Retinal pigment epithelial cell (primary cell): ENCODE measurements around the gene TMEM131.

Experiments
- DNase-seq: peaks from one replicate; pipeline ENCODE4 v3.0.0-alpha.2; 2010; ENCODE audit warnings: low read depth
- H3K4me3 ChIP-seq: 2 replicates; pipeline ENCODE4 v1.5.1; 2011; ENCODE audit warnings: mild to moderate bottlenecking, low read length, control low read depth, moderate library complexity
- TF ChIP-seq, protein P1 (sequence below): conservative IDR thresholded peaks from 2 replicates; pipeline ENCODE4 v1.5.1; 2011; ENCODE audit warnings: low read depth, low read length, control low read depth, inconsistent platforms

Gene TMEM131

DNA sequence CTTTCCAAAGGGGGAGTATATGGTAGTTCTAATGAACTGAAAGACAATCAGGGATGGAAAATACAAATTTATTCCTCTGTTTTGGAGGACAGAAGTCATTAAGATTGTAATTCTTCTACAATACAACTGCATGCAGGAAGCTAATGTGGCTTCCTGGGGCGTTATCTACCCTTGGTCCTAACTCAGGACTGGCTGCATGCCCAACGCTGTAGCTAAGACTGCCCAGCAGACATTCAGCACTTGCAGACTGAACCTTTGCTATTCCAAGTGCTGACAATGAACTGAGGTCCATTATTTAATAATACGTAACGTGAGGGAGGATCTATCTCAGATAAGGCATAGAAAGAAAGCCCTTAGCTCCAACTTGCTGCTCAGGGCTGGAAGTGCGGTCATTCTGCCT lies 229.2 kb downstream of the TMEM131 start:
- TF ChIP-seq, protein P1, sequence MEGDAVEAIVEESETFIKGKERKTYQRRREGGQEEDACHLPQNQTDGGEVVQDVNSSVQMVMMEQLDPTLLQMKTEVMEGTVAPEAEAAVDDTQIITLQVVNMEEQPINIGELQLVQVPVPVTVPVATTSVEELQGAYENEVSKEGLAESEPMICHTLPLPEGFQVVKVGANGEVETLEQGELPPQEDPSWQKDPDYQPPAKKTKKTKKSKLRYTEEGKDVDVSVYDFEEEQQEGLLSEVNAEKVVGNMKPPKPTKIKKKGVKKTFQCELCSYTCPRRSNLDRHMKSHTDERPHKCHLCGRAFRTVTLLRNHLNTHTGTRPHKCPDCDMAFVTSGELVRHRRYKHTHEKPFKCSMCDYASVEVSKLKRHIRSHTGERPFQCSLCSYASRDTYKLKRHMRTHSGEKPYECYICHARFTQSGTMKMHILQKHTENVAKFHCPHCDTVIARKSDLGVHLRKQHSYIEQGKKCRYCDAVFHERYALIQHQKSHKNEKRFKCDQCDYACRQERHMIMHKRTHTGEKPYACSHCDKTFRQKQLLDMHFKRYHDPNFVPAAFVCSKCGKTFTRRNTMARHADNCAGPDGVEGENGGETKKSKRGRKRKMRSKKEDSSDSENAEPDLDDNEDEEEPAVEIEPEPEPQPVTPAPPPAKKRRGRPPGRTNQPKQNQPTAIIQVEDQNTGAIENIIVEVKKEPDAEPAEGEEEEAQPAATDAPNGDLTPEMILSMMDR = no peak
- no peak overlapping the region for H3K4me3 ChIP-seq
- DNase-seq = no peak

- H3K4me3 ChIP-seq = no peak overlapping the region
- DNase-seq = no peak
- TF ChIP-seq, protein P1 = no peak
These were observed 229.8 kb downstream of the TMEM131 start for GRCh38 chr2:97765933-97766332.

GRCh38 chr2:97764559-97765263 lies 231.0 kb downstream of the TMEM131 start:
- H3K4me3 ChIP-seq = no peak overlapping the region
- DNase-seq = no peak

DNA sequence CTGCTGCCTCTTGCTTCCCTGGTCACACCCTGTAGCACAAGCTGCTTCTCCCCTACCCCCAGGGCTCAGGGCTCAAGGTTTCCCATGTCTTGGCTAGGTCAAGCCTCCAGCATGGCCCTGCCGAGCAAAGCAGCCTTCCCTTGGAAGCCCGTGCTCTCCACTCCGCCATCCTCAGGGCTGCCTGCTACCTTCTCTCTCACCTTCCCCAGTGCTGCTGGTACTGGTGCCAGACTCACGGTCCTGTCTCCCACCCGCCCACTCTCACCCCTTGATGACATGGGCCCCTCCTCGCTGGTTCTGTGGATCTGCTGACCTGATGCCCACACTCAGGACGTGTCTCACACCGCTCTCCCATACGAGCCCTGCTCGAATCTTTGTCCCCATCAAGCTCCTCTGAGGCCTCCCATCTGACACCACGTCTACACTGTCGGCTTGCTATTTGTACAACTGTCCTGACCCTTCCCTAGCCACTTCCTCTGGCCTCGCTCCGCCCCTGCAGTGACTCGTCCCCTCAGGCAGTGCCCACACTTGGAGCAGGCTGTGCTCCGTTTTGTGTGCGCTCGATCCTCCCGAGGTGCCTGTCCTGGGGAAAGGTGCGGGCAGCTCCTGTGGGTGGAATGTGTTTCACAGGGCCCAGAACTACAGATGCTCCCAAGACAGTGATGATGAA lies 232.4 kb downstream of the TMEM131 start:
- no peak for DNase-seq
- H3K4me3 ChIP-seq = no peak overlapping the region
- TF ChIP-seq, protein P1 = no peak

More at GRCh38 chr2:97764559-97765263, 231.0 kb downstream of the TMEM131 start:
- TF ChIP-seq, protein P1 = no peak

- H3K4me3 ChIP-seq = no peak overlapping the region
- TF ChIP-seq, protein P1 = no peak
- DNase-seq = no peak
These were observed 234.6 kb downstream of the TMEM131 start for GRCh38 chr2:97761192-97761591.

DNA sequence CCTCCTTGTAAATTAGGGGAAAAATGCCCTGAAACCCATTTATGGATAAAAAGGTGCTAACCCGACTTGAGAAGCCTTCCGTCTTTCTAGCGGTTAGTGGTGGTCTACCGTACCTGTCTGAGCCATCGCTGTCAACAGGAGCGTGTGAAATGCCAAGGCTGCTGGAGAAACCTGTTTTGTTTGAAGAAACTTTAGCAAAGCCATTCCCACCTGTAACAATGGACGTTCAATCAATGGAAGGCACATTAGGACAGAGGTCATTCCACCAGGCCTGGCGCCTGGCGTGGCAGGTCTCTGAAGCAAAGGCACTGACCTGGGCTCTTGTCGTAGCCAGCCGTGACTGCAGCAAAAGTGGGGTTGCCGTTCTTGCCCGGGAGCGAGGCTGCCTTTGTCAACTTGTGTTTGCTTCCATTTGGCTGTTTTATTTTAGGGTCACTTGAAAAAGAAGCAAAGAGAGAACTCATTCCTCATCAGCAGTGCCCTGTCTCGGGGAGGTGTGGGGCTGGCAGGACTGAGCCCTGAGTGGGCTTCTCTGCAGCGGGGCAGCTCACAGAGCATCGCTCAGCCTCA lies 235.2 kb downstream of the TMEM131 start:
- no peak for DNase-seq
- TF ChIP-seq, protein P1 = no peak
- H3K4me3 ChIP-seq = no peak overlapping the region
